ENCODE measurements around the gene IQCB1. TPM values are rescaled to one million over a fixed set of nuclear protein-coding genes. Genes with fewer than 3 reads are reported as not detected.
A peak's percentile ranks its signal among the peaks of the same experiment; 100 is the strongest.
"Not testable (repeated sequence)": the region's sequence is repeated elsewhere in the genome, so short reads cannot be mapped to it uniquely, and the experiment has no call there.

The IQCB1 gene
- total RNA-seq, 2 donors from 2014 or later = 8.1 to 9.1 TPM

GRCh38 chr3:121752261-121752660 lies 82.6 kb downstream of the IQCB1 start:
- intact Hi-C loops (cut with DNase I) = no loop called here
- ATAC-seq = no peak
- no peak for DNase-seq

GRCh38 chr3:121750087-121750415 lies 84.8 kb downstream of the IQCB1 start:
- DNase-seq (no peak), ATAC-seq (no peak)
- intact Hi-C loops (cut with DNase I) = no loop called here

- DNase-seq (peak; percentile 94), ATAC-seq (peak; percentile 98 to 99)
- intact Hi-C loops (cut with DNase I) = no loop called here
Measured at GRCh38 chr3:121749276-121750086, 85.4 kb downstream of the IQCB1 start, which contains the start of gene GOLGB1. TSS of gene GOLGB1 (minus strand) at chr3:121749741. CDS start at chr3:121730971, 18,770 bp downstream.

- intact Hi-C loops (cut with DNase I) = no loop called here
- DNase-seq = peak; percentile 64
- ATAC-seq = peak; percentile 70 to 75
Measured at GRCh38 chr3:121748680-121749275, 86.1 kb downstream of the IQCB1 start.

GRCh38 chr3:121747976-121748375 lies 86.9 kb downstream of the IQCB1 start:
- DNase-seq = no peak
- intact Hi-C loops (cut with DNase I) = no loop called here
- ATAC-seq = no peak

- intact Hi-C loops (cut with DNase I); ATAC-seq; DNase-seq: not testable (repeated sequence)
Measured at GRCh38 chr3:121743106-121743505, 91.8 kb downstream of the IQCB1 start.

GRCh38 chr3:121740896-121741295 lies 94.0 kb downstream of the IQCB1 start:
- no peak for ATAC-seq
- intact Hi-C loops (cut with DNase I) = no loop called here
- DNase-seq = no peak

- no peak for ATAC-seq
- no peak for DNase-seq
- intact Hi-C loops (cut with DNase I) = no loop called here
Measured at GRCh38 chr3:121739902-121740301, 95.0 kb downstream of the IQCB1 start.

- no peak for ATAC-seq
Measured at GRCh38 chr3:121737644-121738043, 97.2 kb downstream of the IQCB1 start.

GRCh38 chr3:121736112-121736511 lies 98.7 kb downstream of the IQCB1 start:
- ATAC-seq = no peak
- no peak for DNase-seq
- intact Hi-C loops (cut with DNase I) = no loop called here

More at GRCh38 chr3:121737644-121738043, 97.2 kb downstream of the IQCB1 start:
- no peak for DNase-seq
- intact Hi-C loops (cut with DNase I) = no loop called here

- ATAC-seq (no peak), DNase-seq (no peak)
- intact Hi-C loops (cut with DNase I) = no loop called here
Measured at GRCh38 chr3:121735047-121735696, 99.7 kb downstream of the IQCB1 start.

GRCh38 chr3:121730940-121731687 lies 103.7 kb downstream of the IQCB1 start:
- ATAC-seq = peak in 1 of 2 donors; percentile 49
- intact Hi-C loops (cut with DNase I) = no loop called here

GRCh38 chr3:121724130-121724529 lies 110.7 kb downstream of the IQCB1 start:
- DNase-seq (no peak), ATAC-seq (no peak)
- intact Hi-C loops (cut with DNase I) = loop anchor here in 1 of 2 donors (10.0 kb wide), 1 partner anchor 49 kb away; no protein-coding TSS in a partner anchor

More at GRCh38 chr3:121730940-121731687, 103.7 kb downstream of the IQCB1 start:
- DNase-seq = no peak

GRCh38 chr3:121723485-121723884 lies 111.4 kb downstream of the IQCB1 start:
- intact Hi-C loops (cut with DNase I) = loop anchor here in 1 of 2 donors (10.0 kb wide), 1 partner anchor 49 kb away; no protein-coding TSS in a partner anchor
- DNase-seq = no peak
- ATAC-seq = no peak

GRCh38 chr3:121722411-121722810 lies 112.4 kb downstream of the IQCB1 start:
- DNase-seq (no peak), ATAC-seq (no peak)
- intact Hi-C loops (cut with DNase I) = loop anchor here in 1 of 2 donors (10.0 kb wide), 1 partner anchor 48 kb away; no protein-coding TSS in a partner anchor

- intact Hi-C loops (cut with DNase I) = loop anchor here in 1 of 2 donors (10.0 kb wide), 1 partner anchor 45 kb away; no protein-coding TSS in a partner anchor
- DNase-seq (no peak), ATAC-seq (no peak)
Measured at GRCh38 chr3:121720163-121720562, 114.7 kb downstream of the IQCB1 start.
